Parathyroid adenoma (tissue), 2 donors: Measurements from ENCODE around the gene SERTAD3.
A peak's percentile ranks its signal among the peaks of the same experiment; 100 is the strongest.
"Not testable (repeated sequence)": the region's sequence is repeated elsewhere in the genome, so short reads cannot be mapped to it uniquely, and the experiment has no call there.

Experiments used
- H2AFZ ChIP-seq: fragments of 300-600 bp; sonication (generic); one replicate; pipeline ENCODE4 v1.7.0; 2017; ENCODE audit warnings: antibody characterized with exemption, mild to moderate bottlenecking
- H3K27ac ChIP-seq: fragments of 300-600 bp; sonication (generic); one replicate; pipeline ENCODE4 v1.7.0; 2017
- H3K27me3 ChIP-seq: fragments of 300-600 bp; sonication (generic); one replicate; pipeline ENCODE4 v1.7.0; 2017; ENCODE audit warnings: low read length; ENCODE audit not compliant: control insufficient read depth, insufficient read depth
- H3K36me3 ChIP-seq: fragments of 300-600 bp; sonication (generic); one replicate; pipeline ENCODE4 v1.7.0; 2017; ENCODE audit warnings: low read length; ENCODE audit not compliant: control insufficient read depth, insufficient read depth
- H3K4me1 ChIP-seq: fragments of 300-600 bp; sonication (generic); one replicate; pipeline ENCODE4 v1.7.0; 2017; ENCODE audit warnings: control low read depth
- H3K4me2 ChIP-seq: fragments of 300-600 bp; sonication (generic); one replicate; pipeline ENCODE4 v1.7.0; 2017; ENCODE audit warnings: low read length
- H3K4me3 ChIP-seq: fragments of 300-600 bp; sonication (generic); one replicate; pipeline ENCODE4 v1.7.0; 2017; ENCODE audit warnings: low read depth, low read length
- H3K79me2 ChIP-seq: fragments of 300-600 bp; sonication (generic); one replicate; pipeline ENCODE4 v1.7.0; 2017; ENCODE audit warnings: control low read depth
- H3K9ac ChIP-seq: fragments of 300-600 bp; sonication (generic); one replicate; pipeline ENCODE4 v1.7.0; 2017; ENCODE audit warnings: mild to moderate bottlenecking
- H3K9me3 ChIP-seq: fragments of 300-600 bp; sonication (generic); one replicate; pipeline ENCODE4 v1.7.0; 2017; ENCODE audit warnings: low read length; ENCODE audit not compliant: control insufficient read depth
- TF ChIP-seq, protein P1 (sequence below): fragments of 300-600 bp; sonication (generic); IDR thresholded peaks from one replicate; pipeline ENCODE4 v1.7.0; 2017; ENCODE audit warnings: antibody characterized with exemption, mild to moderate bottlenecking
- donor health status: primary hyperparathyroidism.

Gene SERTAD3

DNA sequence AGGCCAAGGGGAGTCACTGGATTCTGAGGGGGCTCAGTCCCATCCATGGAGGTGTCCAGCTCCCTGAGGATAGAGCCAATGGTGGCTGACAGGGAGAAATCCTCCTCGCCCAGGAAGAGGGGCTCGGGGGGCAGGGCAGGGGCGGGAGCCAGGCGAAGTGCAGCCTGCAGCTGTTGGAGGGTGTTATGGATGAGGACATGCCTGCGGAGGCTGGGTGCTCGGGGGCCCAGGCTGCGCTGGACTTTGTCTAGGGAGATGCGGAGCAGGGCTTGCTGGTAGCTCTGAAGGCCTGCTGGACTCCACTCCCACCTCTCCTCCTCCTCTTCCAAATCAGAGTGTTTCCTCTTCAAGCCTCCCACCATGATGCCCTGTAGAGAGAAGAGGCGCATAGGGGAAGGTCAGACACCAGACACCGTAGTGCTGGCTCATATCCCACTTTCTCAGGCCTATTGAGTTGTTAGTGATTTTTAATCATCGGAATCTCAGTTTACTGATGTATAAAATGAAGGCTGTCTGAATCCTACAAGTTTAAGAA, 2.3 kb downstream of the SERTAD3 start:
- Histone ChIP-seq H3K27me3 (no peaks in the 10 kb centered on the region), H2AFZ (no peak overlapping the region), H3K79me2 (peaks cover 6% of the 10 kb centered on the region), H3K4me2 (peak overlapping the region; percentile 72), H3K27ac (peak overlapping the region; percentile 79), H3K4me3 (no peak overlapping the region), H3K36me3 (no peaks in the 10 kb centered on the region), H3K4me1 (peaks cover 26% of the 10 kb centered on the region), H3K9ac (no peak overlapping the region), H3K9me3 (no peaks in the 10 kb centered on the region)
- TF ChIP-seq, protein P1, sequence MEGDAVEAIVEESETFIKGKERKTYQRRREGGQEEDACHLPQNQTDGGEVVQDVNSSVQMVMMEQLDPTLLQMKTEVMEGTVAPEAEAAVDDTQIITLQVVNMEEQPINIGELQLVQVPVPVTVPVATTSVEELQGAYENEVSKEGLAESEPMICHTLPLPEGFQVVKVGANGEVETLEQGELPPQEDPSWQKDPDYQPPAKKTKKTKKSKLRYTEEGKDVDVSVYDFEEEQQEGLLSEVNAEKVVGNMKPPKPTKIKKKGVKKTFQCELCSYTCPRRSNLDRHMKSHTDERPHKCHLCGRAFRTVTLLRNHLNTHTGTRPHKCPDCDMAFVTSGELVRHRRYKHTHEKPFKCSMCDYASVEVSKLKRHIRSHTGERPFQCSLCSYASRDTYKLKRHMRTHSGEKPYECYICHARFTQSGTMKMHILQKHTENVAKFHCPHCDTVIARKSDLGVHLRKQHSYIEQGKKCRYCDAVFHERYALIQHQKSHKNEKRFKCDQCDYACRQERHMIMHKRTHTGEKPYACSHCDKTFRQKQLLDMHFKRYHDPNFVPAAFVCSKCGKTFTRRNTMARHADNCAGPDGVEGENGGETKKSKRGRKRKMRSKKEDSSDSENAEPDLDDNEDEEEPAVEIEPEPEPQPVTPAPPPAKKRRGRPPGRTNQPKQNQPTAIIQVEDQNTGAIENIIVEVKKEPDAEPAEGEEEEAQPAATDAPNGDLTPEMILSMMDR = no peak

DNA sequence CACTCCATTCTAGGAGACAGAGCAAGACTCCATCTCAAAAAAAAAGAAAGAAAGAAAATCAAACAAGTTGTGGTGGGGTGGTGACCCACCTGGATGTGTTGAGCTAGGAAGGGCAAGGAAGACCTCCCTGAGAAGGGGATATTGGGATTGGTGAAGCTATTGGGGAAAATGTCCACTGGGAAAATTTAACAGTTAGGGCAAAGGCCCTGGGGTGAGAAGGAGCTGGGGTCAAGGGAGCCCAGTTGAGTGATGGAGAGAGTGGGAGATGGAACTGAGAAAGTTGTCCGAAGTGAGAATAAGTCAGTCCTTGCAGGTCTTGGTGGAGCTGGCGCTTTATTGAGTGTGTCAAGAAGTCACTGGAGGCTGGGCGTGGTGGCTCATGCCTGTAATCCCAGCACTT, 5.9 kb downstream of the SERTAD3 start:
- TF ChIP-seq, protein P1 = no peak
- H3K79me2 ChIP-seq = peaks cover 6% of the 10 kb centered on the region
- H3K27ac ChIP-seq = no peak overlapping the region
- no peak overlapping the region for H3K4me2 ChIP-seq
- no peak overlapping the region for H3K9ac ChIP-seq
- peaks cover 18% of the 10 kb centered on the region for H3K4me1 ChIP-seq
- no peak overlapping the region for H3K4me3 ChIP-seq
- H2AFZ ChIP-seq = no peak overlapping the region
- H3K36me3 ChIP-seq = no peaks in the 10 kb centered on the region
- H3K9me3 ChIP-seq = no peaks in the 10 kb centered on the region
- no peaks in the 10 kb centered on the region for H3K27me3 ChIP-seq

DNA sequence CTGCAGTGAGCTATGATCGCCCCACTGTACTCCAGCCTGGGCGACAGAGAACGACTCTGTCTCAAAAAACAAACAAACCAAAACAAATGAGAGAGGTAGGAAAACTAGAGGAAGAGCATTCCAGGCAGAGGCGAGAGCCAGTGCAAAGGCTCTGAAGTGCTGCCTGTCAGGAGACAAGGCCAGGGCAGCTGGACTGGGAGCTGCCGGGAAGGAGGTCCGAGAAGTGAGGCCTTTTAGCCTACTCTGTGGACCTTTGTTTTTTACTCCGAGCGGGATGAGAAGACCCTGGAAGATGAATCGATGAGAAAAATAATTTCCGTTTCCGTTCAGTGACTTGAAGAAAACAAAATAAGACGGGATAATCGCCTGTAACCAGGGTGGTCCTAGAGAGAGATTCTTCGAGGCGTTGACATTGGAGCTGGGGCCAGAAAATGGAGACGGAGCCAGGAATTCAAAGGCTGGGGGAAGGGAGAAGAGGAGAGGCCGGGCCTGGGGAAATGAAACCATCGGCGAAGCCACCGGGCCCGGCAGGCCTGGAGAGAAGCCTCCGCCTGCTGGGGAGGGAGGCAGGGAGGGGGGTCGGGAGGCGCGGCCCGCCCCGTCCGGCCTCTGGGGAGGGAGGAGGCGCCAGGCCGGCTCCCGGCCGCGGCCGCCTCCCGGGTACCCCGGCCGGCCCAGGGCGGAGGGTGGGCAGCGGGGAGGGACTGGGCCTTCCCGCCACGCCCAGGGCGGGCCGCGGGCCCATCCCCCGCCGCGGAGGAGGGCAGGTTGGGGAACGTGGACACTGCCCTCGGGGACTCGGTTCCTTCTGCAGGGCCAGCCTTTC, 10.5 kb downstream of the SERTAD3 start:
- H3K27me3 ChIP-seq = no peaks in the 10 kb centered on the region
- no peaks in the 10 kb centered on the region for H3K9me3 ChIP-seq
- TF ChIP-seq, protein P1 = no peak
- peak overlapping the region; percentile 98 for H2AFZ ChIP-seq
- H3K27ac ChIP-seq = peak overlapping the region; percentile 100
- H3K4me1 ChIP-seq = peaks cover 12% of the 10 kb centered on the region
- H3K9ac ChIP-seq = peak overlapping the region; percentile 77
- peak overlapping the region; percentile 83 for H3K4me3 ChIP-seq
- H3K79me2 ChIP-seq = no peaks in the 10 kb centered on the region
- H3K4me2 ChIP-seq = peak overlapping the region; percentile 97
- H3K36me3 ChIP-seq = no peaks in the 10 kb centered on the region

DNA sequence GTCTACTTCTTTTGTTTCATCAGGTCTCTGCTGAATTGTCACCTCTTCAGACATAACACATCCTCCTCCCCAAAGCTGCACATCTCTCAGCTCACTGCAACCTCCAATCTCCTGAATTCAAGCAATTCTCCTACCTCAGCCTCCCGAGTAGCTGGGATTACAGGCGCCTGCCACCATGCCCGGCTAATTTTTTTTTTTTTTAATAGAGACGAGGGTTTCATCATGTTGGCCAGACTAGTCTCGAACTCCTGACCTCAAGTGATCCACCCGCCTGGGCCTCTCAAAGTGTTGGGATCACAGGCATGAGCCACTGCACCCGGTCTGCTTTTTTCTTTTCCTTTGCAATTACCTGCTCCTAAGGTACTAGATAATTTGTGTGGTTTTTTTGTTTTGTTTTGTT, 11.4 kb downstream of the SERTAD3 start:
- H3K27me3 ChIP-seq, H3K9me3 ChIP-seq, H3K79me2 ChIP-seq, H3K9ac ChIP-seq, H3K36me3 ChIP-seq: not testable (repeated sequence)
- Histone ChIP-seq H3K4me3 (peak overlapping the region; percentile 83), H2AFZ (peak overlapping the region; percentile 98), H3K4me2 (peak overlapping the region; percentile 97), H3K4me1 (peaks cover 12% of the 10 kb centered on the region), H3K27ac (peak overlapping the region; percentile 100)

DNA sequence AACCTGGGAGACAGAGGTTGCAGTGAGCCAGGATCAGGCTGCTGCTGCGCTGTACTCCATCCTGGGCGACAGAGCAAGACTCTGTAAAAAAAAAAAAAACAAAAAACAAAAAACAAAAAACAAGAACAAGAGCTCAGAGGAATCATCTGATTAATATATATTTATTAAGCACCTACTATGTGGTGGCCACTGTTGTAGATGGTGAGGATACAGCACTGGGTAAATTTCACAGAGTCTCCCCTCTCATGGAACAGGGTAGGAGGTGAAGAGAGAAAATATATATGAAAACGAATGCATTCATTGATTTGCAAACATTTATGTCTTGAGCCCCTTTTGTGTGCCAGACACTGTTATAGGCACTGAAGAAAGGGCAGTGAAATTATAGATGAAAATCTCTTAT, 12.4 kb downstream of the SERTAD3 start:
- H3K4me1 ChIP-seq = peaks cover 16% of the 10 kb centered on the region

DNA sequence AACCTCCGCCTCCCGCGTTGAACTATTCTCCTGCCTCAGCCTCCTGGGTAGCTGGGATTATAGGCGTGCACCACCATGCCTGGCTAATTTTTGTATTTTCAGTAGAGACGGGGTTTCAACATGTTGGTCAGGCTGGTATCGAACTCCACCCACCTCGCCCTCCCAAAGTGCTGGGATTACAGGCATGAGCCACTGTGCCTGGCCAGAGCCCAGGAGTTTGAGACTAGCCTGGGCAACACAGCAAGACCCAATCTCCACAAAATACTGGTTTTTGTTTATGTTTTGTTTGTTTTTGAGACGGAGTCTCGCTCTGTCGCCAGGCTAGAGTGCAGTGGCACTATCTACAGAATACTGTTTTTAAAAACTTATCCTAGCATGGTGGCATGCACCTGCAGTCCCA, 13.9 kb downstream of the SERTAD3 start:
- peaks cover 16% of the 10 kb centered on the region for H3K4me1 ChIP-seq
- H2AFZ ChIP-seq, H3K4me2 ChIP-seq, H3K36me3 ChIP-seq, H3K9me3 ChIP-seq, H3K4me3 ChIP-seq, H3K27me3 ChIP-seq, H3K27ac ChIP-seq, H3K9ac ChIP-seq, H3K79me2 ChIP-seq: not testable (repeated sequence)

More for the DNA sequence above, 12.4 kb downstream of the SERTAD3 start:
- Histone ChIP-seq H3K27ac (peak overlapping the region; percentile 100), H3K9me3 (no peaks in the 10 kb centered on the region), H2AFZ (no peak overlapping the region), H3K4me2 (no peak overlapping the region), H3K79me2 (no peaks in the 10 kb centered on the region), H3K27me3 (no peaks in the 10 kb centered on the region), H3K9ac (no peak overlapping the region), H3K4me3 (no peak overlapping the region), H3K36me3 (no peaks in the 10 kb centered on the region)
- TF ChIP-seq, protein P1 = no peak

DNA sequence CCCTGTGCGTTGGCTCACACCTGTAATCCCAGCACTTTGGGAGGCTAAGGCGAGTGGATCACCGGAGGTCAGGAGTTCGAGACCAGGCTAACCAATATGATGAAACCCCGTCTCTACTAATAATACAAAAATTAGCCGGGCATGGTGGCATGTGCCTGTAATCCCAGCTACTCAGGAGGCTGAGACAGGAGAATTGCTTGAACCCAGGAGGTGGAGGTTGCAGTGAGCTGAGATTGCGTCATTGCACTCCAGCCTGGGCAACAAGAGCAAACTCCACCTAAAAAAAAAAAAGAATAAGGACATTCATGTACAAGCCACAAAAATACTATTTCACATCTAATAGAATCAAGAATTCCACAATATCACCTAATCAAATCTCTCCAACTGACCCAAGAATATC, 15.9 kb downstream of the SERTAD3 start:
- not testable (repeated sequence) for H3K36me3 ChIP-seq, H2AFZ ChIP-seq, H3K4me3 ChIP-seq, H3K9ac ChIP-seq, H3K27ac ChIP-seq, H3K9me3 ChIP-seq, H3K79me2 ChIP-seq, H3K27me3 ChIP-seq, H3K4me2 ChIP-seq
- H3K4me1 ChIP-seq = peaks cover 12% of the 10 kb centered on the region
